GM12865 (cell line): Measurements from ENCODE around the gene DUSP10.

ENCODE experiments used
- DNase-seq: peaks from one replicate; pipeline ENCODE4 v3.0.0; 2010; ENCODE audit warnings: low read depth
- H3K4me3 ChIP-seq: 2 replicates; pipeline ENCODE4 v1.5.1; 2011; ENCODE audit warnings: mild to moderate bottlenecking, low read depth, low read length, control low read depth
- TF ChIP-seq, protein P1 (sequence below): IDR thresholded peaks from 2 replicates; pipeline ENCODE4 v1.5.1; 2011; ENCODE audit warnings: low read length, control low read depth, low read depth, inconsistent platforms; ENCODE audit not compliant: insufficient read depth; ENCODE audit errors: missing control alignments

Gene DUSP10

DNA sequence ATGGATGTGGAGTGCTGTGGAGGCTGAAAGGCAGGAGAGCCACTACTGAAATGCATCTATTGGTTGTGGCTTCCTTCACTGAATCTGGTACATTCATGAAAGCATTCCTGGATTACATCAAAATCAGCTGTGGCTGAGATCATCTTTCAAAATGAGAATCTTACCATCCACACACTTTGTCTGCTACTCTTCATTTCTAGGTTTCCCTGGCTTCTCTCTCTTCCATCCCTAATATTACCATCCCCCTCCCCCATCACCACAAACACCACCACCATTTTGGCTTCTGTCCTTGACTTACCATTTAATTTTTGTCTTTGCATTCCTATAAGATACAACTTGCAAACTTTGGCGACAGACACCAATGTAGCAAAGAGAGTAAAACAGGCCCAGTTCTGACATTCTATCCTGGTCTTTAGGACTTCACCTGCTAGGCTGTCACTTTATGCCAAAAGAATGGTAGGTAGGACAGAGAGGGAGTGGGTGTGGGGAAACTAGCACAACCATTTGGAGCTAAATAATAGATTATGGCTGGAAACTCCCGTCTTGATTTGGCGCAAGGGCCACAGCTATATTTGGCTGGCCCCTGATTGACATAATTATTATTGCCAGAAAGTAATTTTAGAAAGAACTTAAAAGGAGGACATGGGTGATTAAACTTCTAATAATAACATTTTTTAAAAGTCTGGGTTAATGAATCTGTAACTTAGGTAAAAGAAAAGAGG is 15.1 kb upstream of the DUSP10 start:
- TF ChIP-seq, protein P1, sequence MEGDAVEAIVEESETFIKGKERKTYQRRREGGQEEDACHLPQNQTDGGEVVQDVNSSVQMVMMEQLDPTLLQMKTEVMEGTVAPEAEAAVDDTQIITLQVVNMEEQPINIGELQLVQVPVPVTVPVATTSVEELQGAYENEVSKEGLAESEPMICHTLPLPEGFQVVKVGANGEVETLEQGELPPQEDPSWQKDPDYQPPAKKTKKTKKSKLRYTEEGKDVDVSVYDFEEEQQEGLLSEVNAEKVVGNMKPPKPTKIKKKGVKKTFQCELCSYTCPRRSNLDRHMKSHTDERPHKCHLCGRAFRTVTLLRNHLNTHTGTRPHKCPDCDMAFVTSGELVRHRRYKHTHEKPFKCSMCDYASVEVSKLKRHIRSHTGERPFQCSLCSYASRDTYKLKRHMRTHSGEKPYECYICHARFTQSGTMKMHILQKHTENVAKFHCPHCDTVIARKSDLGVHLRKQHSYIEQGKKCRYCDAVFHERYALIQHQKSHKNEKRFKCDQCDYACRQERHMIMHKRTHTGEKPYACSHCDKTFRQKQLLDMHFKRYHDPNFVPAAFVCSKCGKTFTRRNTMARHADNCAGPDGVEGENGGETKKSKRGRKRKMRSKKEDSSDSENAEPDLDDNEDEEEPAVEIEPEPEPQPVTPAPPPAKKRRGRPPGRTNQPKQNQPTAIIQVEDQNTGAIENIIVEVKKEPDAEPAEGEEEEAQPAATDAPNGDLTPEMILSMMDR, result no peak
- H3K4me3 ChIP-seq, result no peak overlapping the region
- DNase-seq, result no peak

- TF ChIP-seq, protein P1, result no peak
- peak; percentile 55 for DNase-seq
- H3K4me3 ChIP-seq, result no peak overlapping the region; the same call in 1 of the 2 replicates
Observed at GRCh38 chr1:221753828-221754188, 11.9 kb upstream of the DUSP10 start.

GRCh38 chr1:221751226-221751887 is 9.5 kb upstream of the DUSP10 start:
- DNase-seq, result no peak
- TF ChIP-seq, protein P1, result no peak
- H3K4me3 ChIP-seq, result no peak overlapping the region

DNA sequence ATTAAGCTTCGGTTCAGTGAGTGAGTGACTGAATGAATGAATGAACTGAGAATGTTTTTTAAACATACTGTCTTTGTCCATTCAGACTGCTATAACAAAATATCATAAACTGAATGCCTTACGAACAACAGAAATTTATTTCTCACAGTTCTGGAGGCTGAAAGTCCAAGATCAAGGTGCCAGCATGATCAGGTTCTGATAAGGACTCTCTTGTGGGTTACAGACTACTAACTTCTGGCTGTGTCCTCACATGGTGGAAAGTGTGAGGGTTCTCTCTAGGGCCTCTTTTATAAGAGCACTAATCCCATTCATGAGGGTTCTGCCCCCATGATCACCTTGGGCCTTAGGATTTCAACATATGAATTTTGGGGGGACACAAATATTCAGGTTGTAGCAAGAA is 7.1 kb upstream of the DUSP10 start:
- TF ChIP-seq, protein P1, result no peak
- no peak overlapping the region for H3K4me3 ChIP-seq
- no peak for DNase-seq

DNA sequence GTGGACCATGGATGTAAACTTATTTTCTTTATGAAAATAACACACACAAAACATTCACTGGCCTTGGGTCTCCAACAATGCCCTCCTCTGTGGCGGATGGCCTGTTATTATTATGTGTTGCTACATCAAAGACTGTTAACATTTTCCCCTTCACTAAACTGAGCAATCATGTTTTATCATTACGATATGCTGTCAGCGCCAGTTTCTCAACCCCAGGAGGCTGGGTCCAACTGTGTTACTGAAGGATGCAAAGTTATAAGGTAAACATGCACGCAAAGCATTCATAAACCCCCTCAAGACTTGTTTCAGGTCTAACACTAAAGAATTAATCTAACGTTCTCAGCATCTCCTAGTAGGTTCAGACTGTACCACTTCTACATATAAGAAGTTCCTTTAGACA is 6.0 kb upstream of the DUSP10 start:
- no peak for DNase-seq
- TF ChIP-seq, protein P1, result no peak
- H3K4me3 ChIP-seq, result no peak overlapping the region

DNA sequence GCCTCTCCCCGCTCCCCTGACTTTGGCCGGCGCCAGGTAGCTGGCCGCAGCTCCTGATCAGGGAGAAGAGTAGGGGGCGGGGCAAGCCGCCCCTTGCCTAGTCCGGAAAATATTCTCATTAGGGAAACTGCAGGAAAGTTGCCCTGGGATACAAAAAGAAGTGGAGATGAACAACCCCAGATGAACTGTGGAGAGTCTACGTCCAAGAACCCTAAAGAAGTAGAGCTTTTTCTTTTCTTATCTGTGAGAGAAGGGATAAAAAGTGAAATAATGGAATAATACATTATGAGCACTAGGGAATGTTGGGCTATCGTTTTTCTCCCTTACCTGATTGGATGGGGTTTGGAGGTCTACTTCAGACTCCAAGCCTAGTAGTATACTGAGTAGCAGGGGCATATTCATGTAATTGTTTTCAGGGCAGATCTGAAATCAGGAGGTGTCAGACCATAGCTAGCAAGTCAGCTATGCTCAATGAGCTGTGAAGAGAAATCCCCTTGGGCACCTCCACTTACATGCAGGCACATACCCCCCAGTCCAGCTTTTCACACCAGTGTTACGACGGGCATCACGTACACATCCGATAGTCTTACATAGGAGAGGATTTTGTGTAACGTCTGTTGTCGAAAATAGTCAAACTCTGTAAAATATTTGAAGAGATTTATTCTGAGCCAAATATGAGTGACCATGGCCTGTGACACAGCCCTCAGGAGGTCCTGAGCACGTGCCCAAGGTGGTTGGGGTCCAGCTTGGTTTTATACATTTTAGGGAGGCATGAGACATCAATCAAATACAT is 1.7 kb upstream of the DUSP10 start:
- H3K4me3 ChIP-seq, result peak overlapping the region; percentile 87
- DNase-seq, result peak; percentile 90
- TF ChIP-seq, protein P1, result no peak
